Mesenteric fat pad (tissue), 1 donor: Measurements from ENCODE around the gene MRPS22. TPM values are rescaled to one million over a fixed set of nuclear protein-coding genes. Genes with fewer than 3 reads are reported as not detected.
A peak's percentile ranks its signal among the peaks of the same experiment; 100 is the strongest.

ENCODE experiments used
- DNase-seq: peaks from one replicate; pipeline ENCODE4 v3.0.0-alpha.2; 2020; ENCODE audit warnings: low spot score
- total RNA-seq: library from RNA; stranded (reverse); fragmentation: NEBNext Ultra II Directional; extraction: Animal tissue kit (Norgen Biotek cat#: 25700); gene quantifications from one replicate; pipeline ENCODE4 v1.2.1, GENCODE V29; 2021
- donor health status: DM: yes; HTN: yes; CAD: no.

MRPS22 gene
- total RNA-seq, 1 donor from 2014 or later, result 37.6 TPM

DNA sequence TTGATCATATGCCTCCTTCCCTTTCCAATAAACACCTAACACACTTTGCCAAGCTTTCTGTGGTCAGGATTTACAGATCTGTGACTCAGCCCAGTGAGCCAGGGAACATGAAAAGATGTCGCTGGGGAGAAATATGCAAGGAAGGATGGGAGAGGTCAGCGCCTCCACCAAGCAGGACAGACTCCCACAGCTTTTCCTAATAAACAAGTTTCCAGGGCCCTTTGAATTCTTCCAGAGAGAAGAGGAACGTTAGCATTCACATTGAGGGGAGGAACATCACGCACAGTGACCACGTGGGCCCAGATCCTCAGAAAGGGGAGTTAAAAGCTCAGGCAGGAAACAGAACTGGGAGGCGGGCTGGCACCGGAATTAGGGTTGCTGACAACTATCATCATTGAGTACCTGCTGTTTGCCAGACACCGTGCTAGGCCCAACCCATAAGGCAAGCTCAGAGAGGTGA is 33.3 kb upstream of the MRPS22 start:
- no peak for DNase-seq

DNA sequence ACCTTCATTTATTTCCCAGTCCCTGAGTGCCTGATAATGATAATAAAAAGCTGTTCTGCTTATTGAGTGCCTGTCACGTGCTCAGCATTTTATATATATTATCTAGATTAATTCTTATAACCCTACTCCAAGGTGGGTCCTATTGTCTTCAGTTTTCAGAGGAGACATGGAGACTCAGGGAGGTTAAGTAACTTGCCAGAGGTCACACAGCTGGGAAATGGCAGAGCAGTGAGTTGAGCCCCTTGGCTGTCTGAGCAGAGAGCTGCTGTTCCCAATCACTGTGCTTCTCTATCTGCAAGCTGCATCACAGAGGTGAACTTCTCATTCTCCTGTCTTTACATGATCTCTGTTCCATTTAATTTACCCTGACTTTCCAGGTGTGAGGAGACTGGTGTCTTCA is 32.3 kb upstream of the MRPS22 start:
- DNase-seq, result no peak

GRCh38 chr3:139312416-139312815 is 31.4 kb upstream of the MRPS22 start:
- DNase-seq, result peak; percentile 35

- peak; percentile 65 for DNase-seq
Measured at GRCh38 chr3:139312959-139313358, 30.9 kb upstream of the MRPS22 start.

DNA sequence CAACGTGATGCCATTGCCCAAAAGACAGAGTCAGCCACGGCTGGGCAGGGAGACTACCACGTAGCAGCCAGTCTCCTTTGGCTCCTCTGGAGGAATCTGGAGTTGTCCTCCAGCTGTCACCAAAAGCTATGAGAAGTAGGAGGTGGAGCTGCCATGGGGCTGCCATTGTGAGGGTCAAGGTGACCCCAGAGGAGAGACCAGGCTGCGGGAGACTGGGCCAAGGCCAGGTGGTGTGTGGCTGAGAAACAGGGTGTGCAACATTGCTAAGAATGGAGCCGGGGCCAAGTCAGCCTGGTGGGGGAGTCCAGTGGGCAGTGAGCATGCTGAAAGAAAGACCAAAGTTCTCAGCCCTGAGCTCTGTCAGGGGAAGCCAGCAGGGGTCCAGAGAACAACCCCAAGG is 29.9 kb upstream of the MRPS22 start:
- peak; percentile 39 for DNase-seq

- DNase-seq, result peak; percentile 73
Measured at GRCh38 chr3:139317215-139317614, 26.6 kb upstream of the MRPS22 start.

GRCh38 chr3:139317660-139318430 is 26.0 kb upstream of the MRPS22 start:
- peak; percentile 64 for DNase-seq

DNA sequence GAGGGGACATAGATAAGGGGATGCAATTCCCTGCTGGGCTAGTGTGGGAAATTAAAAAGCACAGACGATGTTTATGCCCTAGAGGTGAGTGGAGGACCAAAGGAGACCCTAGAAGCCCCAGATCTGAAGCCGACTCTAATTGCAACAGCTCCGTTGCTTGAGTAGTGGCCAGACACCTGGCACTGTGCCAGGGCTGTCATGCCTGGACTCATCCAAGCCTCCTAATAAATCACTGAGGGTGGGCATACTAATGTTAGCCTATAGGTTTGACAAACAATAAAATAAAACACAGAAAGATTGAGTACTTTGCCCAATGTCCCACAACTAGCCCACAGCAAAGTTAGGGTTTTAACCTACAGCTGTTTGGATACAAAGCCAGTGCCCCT is 25.4 kb upstream of the MRPS22 start:
- DNase-seq, result peak; percentile 22

DNA sequence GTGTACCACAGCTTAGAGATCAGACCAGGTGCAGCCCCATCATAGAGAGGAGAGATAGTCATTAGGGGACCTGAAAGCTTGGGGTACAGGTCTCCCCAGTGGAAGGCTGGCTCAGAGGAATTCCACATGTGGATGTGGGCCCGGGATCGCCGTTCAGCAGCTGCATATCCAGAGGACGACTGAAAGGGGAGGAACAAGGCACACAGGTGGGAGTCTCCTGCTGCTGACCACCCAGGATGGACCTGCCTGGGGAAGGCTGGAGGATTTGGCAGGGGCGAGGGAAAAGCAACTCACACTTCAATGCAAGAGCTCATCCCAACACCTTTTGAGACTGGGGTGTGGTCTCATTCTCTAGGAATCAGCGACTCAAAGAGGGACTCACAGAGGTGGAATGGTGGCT is 25.0 kb upstream of the MRPS22 start:
- peak; percentile 62 for DNase-seq

DNA sequence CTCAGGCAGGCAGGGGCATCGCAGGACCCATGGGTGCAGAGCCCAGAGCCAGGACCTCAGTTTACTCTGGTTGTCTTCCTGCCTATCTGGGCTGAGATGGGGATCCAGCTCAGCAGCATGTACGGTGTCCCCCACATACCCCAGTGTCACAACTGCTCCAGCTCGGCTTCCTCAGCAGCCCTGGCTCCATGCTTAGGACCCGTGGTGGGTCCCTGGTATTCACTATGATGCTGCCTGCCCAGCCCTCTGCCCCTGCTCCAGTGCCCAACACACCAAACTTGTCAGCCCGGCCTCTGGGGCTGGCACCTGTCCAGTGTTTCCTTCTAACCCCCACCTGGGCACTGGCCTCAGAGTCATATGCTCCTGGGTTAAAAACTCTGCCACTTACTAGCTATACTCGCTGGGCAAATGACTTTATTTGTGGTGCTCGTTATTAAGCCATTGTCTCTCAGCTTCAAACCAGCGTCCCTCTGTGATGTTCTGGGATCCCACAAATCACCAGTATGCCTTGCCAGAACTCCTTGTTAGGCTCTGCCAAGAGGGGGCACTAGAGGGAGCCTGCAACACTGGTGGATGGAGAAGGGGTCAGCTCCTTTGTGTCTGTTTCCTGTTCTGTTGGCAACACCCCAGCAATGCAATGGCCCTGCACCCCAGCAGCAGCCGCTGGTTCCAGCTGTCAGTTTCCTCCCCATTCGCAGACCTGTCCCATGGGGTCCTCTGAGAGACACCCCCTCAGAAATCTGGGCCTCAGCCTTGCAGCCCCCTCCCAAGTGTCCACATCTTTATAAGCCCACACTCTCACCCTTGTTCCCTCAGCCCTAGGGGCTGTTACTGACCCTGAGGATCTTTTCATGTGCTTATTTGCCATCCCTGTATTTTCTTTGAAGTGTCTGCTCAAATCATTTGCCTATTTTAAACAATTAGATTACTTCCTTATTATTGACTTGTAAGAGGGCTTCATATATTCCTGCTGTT is 24.1 kb upstream of the MRPS22 start:
- DNase-seq, result peak; percentile 71

GRCh38 chr3:139320551-139321309 is 23.1 kb upstream of the MRPS22 start:
- peak; percentile 78 for DNase-seq

DNA sequence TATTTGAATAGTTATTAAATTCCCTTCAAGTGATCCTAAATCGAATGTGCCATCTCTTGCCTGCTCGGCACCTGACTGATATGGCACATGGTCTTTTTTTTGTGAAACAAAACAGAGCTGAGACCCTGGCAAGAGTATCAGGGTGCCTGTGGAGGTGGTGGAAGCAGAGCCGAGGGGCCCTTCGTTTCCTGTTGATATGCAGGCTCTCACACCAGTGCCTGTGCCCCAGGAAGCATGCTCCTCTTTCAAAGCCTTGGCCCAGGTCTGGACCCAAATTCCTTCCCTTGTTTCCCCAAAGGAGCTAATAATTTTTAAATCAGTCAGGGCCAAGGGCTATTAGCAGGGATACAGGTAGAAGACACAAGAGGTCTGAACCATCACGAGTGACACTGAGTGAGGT is 21.5 kb upstream of the MRPS22 start:
- peak; percentile 65 for DNase-seq

- DNase-seq, result peak; percentile 30
Measured at GRCh38 chr3:139323146-139323545, 20.7 kb upstream of the MRPS22 start.

DNA sequence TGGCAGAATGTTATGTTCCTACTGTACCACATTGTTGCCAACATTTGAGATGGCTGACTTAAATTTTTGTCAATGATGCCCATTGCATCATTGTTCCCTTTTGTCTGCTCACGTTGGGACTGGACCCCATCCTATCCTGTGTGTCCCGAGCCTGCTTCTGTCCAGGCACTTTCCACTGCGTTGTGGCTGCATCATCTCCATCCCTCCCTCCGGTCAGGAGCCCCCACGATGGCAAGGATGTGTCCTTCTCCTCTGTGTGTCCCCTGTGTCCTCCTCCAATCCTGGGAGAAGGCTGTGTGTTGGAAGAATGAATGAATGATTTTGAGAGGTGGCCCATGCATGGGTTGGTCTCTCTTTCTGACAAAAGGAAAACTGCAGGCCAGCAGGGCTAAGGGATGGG is 19.4 kb upstream of the MRPS22 start:
- DNase-seq, result no peak

- peak; percentile 62 for DNase-seq
Measured at GRCh38 chr3:139325551-139325950, 18.3 kb upstream of the MRPS22 start.

DNA sequence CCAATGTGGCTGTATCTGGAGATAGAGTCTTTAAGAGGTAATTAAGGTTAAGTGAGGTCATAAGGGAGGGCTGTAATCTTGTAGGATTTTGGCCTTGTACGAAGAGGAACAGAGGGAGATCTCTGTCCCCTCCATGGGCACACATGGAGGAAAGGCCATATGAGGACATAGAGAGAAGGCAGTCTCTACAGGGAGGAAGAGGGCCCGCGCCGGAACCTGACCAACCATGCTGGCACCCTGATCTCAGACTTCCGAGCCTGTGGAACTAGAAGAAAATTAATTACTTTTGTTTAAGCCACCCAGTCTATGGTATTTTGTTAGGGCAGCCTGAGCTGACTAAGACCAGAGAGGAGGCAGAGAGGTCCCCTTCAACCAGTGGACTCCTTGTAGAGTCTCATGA is 17.7 kb upstream of the MRPS22 start:
- peak; percentile 55 for DNase-seq

DNA sequence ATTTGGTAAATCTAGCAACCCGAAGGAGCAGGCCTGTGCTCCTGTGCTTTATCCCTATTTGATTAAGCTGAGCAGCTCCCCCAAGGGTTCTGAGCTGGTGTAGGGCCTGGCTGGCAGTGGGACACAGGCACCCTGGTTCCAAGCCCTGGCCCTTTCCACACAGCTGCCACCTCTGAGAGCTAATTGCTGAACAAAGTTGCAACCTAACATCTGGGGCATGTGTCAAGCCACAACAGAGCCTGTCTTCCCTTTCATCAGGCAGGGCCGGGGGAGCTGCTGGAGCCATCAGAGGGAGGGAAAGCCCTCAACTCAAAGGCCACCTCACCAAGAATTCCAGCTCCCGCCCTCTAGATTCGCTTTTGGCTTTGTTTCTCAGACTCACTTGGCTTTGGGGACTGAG is 17.1 kb upstream of the MRPS22 start:
- peak; percentile 65 for DNase-seq

GRCh38 chr3:139327231-139327630 is 16.6 kb upstream of the MRPS22 start:
- peak; percentile 53 for DNase-seq

DNA sequence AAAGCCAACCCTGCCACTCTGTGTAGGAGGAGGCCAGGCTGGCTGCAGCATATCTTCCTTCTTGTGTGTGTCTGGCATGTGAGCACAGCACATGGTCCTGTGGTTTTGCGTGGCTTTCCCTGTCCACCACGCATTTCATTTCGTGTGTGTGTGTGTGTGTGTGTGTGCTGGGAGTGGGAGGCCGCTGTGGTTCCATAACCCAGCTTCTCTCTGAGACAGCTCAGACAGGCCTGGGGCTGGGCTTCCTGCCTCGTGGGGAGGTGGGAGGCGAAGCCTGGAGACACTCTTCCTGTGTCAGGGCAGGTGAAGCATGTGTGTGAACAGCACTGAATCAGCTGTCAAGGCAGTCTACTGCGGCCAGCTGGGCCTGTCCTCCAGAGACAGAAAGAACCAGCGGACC is 16.0 kb upstream of the MRPS22 start:
- DNase-seq, result peak; percentile 87

DNA sequence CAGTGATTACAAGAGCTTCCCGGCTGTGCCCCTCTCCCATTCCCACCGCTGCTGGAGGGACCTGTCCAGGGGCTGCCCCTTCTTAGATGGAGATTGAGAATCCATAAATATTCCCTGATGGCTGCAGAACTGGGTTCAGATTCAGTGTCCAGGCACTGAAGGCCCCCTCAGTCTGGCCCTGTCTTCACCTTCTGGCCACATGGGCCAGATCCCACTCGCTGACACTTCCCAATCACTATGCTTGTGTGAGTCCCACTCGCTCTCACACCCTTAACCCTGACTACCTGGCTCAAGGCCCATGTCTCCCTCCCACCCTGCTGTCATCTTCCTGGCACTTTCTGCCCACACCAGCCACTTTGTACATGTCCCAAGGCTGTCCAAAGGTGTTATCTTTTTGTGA is 15.5 kb upstream of the MRPS22 start:
- peak; percentile 74 for DNase-seq

GRCh38 chr3:139329364-139329850 is 14.4 kb upstream of the MRPS22 start:
- peak; percentile 97 for DNase-seq
